Stimulated activated CD8-positive, alpha-beta memory T cell treated with anti-CD3 and anti-CD28 coated beads, Interleukin-2, amount 100 ng/mL, for 1 hour (primary cell): ENCODE results near the gene SERP1.

Experiments
- DNase-seq, 2 donors: peaks; one replicate each; pipeline ENCODE4 v3.0.0-alpha.2; 2020; ENCODE audit warnings: low read depth in 2 of 2

The SERP1 gene

DNA sequence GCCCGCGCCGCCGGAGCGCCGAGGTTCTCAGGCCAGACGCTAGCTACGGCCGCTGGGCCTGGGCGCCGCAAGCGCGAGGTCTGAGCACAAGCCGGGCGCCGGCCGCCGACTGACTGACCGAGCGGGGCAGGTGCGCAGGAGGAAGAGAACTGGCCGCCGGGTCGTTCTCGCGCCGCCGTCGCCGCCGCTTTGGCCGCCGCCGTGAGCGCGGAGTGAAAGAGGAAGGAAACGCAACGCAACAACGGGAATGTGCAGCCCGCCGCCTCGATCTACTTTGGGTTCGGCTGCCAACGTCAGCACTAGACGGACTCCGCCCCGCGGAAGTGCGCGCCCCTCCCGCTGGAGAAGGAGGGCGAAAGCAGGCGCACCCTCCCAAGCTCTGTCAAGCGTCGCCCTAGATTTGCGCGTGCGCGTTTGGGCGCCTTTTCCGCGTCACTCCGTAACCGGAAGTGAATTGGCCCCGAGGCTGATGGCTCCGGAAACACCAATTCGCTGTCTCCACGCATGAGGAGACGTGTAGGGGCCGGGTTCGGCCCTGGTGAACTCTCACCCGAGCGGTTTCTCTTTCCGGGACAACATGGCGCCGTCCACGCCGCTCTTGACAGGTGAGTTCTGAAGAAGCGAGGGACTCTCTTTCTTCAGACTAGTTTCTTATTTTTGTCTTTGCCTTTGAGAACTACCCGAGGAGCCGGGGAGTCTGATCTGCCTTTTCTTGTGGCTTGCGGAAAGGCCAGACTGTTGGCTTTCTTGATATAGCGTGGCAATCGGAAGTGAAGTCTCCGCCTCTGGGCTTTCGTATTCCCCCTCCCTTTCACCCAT lies at the start of gene SERP1, which contains the start of gene EIF2A:
TSS of gene SERP1 (minus strand) at position 271 of the 819 bp plus-strand sequence. CDS start 361 bp downstream, outside the sequence.
TSS of gene EIF2A (plus strand) at position 562 of the 819 bp plus-strand sequence. CDS start at position 578, 16 bp downstream.
- peak; percentile 98 to 99 for DNase-seq

DNA sequence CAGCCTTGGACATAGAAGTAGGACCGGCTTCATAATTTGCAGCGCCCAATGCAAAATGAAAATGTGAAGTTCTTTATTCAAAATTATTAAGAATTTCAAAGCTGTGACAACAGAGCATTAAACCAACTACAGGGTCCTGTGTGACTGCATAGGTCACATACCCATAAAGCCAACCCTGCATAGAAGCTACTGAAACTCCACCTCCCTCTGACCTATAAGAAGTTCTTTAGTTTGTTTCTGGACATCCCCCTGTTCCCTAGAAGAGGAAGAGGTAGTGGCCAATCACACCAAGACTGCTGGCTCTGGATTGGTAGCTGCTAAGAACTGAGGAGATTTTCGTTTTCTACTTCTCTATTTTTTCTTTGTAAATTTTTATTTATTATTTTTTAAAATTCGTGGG lies 47.9 kb upstream of the SERP1 start:
- DNase-seq, result no peak

DNA sequence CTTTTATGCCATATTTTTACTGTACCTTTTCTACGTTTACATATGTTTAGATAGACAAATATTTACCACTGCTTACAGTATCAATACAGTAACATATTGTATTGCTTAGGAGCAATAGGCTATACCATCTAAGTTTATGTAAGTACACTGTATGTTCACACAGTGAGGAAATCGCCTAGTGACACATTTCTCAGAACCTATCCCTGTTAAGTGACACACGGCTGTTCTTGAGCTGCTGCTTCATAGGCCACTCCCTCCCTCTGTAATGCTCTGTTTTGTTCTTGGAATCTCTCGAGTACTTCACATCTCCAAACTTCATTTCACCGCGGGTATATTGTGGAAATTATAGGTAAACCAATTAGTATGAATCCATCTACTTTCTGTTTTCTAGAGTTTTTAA lies 43.5 kb upstream of the SERP1 start:
- DNase-seq, result no peak

DNA sequence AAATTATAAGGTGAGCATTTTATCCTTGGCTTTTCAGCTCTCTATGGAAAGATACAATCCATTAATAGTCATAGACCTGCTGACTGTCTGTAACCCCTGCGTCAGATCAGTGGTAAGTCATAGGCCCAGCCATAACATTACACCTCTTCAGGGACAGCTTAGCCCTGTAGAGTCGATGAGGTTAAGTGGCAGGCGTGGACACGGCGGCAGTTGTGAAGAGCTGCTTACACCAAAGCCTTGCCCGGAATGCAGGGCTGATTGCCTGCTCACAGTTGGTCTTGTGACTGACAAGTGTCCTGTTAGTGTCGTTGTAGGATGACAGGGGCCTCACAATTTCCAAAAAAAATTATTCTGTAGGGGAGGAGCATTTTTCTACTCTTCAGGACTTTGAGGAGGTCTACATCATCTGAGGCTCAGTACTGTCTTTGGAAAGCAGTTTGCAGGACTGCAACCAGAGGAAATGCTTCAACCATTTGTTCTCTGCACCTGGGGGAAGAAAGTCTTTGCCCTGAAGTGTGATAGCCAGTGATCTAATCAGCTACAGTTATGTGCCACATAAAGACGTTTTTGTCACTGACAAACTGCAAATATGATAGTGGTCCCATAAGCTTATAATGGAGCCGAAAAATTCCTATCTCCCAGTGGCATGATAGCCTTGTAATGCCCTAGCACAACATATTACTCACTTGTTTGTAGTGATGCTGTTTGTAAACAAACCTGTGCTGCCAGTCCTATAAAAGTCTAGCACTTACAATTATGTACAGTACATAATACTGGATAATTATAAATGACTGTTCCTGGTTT lies 41.9 kb upstream of the SERP1 start:
- DNase-seq, result no peak

DNA sequence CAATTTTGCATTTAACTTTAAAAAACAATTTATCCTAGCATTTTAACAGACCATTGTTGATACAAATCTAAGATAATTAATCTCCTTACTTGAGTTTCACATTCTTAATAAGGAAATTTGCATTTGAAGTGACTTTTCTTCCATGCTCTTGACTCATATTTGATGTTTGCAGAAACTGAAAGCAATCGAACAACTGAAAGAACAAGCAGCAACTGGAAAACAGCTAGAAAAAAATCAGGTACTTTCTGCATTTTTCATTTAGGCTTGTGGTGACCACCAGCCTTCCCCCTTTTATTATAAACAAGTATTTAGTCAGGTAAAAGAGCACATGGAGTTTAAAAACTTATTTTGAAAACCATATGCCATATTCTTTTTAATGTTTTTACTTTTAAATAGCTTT lies 36.7 kb upstream of the SERP1 start:
- no peak for DNase-seq

DNA sequence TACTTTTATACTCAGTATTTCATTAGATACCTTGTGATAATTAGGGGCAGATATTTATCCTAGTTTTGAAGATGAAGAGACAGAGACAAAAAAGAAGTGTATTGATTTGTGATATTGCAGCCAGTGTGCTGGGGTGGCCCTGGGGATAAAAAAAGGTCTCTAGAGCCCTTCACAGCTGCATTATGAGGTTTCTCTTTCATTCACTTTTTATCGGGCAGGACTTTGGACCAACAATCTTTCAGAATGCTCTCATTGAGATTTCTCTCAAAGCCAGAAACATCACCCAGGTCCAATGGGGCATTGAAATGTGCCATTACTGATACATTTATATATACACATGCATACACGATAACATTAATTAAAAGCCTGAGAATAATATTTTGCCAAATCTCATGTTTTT lies 36.3 kb upstream of the SERP1 start:
- no peak for DNase-seq

DNA sequence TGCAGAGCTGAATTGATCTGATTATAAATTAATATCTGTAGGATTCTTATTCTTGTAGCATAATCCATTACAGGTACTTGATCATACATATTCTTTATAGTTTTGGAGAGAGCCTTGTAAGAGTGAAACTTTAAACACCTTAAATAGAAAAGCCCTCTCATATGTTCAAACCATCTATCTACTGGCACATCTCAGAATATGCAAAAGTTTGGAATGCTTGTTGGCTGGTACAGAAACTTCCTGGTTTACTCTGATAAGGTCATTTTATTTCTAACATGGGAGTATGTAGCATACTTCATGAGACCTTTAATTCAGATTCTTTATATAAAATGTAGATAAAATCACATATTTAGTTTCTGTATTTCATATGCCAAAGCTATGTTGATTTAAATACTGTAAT lies 34.9 kb upstream of the SERP1 start:
- no peak for DNase-seq

DNA sequence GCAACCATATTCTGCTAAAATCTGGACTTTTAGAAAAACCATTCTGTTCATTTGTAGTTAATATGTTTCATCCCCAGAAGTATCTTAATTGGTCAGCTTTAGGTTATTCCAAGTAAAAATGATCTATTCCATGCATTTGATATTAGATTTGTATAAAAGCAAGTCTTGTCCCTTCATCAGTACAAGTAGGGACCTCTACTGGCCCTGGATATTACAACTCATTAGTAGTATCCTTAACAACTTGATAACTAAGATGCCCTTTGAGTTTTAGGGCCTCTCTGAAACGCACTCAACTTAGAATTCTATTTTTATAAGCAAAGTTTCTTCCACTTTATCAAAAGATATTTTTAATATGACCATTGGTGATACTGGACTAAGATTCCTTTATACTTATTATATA lies 31.6 kb upstream of the SERP1 start:
- no peak for DNase-seq

DNA sequence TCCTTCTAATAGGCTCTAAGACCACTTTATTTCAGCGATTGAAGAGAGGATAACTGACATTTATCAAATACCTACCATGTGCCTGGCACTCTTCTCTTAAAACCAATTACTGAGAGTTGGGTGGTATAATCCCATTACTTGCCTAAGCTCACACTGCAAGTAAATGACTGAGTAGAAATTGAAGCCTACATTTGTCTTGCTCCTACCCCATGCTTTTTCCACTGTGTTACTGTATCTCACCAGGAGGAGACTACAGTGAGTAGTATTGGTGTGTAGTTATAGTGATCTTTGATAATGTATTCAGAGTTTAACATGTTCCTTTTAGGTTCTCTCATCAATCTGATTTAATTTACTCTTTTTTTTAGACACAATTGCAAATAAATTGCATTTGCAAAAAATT lies 21.0 kb upstream of the SERP1 start:
- no peak for DNase-seq

DNA sequence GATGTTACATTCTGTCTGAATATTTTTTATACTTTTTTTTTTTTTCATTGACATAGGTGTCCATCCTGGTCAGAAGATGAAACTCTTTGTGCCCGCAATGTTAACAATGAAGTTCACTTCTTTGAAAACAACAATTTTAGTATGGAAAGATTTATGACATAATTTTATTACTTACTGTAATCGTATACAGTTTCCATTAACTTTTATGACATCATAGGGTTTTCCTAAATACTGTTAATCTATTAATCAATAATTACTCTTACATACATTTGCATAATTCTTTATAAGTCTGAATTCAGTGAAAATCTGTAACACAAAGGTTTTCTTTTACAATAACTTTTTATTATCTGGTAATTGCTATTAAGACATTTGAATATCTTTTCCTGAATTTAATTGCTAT lies 17.9 kb upstream of the SERP1 start:
- no peak for DNase-seq

DNA sequence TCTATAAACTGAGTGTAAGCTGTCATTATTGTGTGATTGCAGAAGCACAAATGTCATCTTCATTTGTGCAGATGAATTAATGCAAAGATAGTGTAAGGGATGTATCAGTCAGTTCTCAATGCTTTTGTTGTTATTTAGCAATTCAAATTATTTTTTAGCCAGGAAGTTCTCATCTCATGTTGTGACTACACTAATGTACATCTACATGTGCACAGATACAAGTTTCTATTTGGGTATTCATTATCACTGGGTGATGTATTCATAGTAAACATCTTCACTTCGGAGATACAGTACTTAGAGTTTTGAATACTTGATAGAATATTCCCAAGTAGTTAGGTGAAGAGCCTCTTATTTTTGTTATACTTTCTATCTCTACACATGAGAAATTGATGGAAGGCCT lies 11.4 kb upstream of the SERP1 start:
- DNase-seq, result no peak

DNA sequence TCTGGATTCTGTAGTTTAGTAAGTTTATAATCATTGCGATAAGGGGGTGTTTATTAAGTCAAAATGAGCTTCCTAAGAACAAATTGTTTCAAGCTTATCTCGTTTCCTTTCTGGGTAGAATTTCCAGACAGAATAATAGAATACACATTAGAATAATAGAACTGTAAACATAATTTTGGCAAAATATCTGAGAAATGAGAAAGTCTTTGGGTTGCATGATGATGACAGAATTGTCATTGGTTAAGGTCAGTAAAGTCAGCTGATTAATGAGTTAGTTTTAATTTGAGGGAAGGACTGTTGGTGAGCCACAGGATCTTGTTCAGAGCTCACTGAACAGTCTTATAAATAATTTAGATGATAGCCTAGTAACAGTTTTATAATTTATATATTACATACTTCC lies 10.5 kb upstream of the SERP1 start:
- no peak for DNase-seq

DNA sequence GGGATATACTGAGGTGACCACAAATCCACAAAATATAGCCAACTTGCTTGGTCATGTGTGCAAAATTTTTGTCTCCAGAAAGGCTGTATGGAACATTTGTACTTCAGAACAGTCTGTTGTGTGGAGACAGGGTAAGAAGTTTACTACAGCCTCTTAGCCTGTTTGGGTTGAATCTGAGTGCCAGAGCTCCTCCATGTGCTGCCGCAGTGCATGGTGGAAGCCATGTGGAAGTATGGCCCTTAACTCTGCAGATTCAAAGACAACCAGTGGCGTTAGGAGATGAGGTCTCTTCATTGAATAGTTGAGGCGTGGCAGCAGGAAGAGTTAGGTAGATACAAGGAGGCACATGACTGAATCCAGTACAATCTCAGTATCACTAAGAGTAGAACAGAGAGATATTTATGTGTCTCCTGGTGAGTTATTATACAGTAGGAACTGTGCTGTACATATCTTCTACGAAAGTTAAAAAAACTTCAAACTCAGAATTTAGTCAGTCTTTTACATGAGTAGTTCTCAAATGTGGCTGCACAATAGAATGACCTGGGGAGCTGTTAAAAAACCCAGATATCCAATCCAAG lies 9.7 kb upstream of the SERP1 start:
- no peak for DNase-seq

DNA sequence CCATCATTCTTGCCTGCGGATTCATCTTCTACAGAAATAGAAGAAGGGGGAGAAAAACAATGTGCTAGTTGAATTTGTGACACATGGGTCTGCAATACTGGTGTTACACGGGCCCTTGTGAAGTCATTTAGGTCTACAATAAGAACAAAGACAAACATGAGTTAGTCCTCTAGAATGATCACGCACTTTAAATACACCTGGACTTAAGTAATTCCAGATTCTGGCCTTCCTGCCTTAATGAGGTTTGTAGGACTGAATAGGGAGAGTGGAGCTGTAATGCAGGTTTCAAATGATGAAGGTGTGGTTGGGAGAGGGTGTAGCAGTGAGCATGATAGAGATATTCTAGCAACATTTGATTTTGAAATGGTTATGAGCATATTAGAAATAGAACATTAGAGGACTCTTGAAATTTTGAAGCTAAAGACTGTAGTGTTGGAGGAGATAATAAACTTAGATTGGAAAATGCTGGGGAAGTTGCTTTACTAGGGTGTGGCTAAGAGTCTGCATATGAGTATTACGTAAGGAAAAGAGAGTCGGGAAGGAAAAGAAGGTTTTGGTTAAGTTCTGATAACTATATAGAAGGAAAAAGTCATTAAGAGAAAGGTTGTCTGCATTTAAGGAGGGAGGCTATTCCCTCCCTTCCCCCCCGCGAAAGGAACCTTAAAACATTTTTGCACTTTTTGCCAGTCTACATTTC lies 897 bp upstream of the SERP1 start:
- DNase-seq, result no peak

DNA sequence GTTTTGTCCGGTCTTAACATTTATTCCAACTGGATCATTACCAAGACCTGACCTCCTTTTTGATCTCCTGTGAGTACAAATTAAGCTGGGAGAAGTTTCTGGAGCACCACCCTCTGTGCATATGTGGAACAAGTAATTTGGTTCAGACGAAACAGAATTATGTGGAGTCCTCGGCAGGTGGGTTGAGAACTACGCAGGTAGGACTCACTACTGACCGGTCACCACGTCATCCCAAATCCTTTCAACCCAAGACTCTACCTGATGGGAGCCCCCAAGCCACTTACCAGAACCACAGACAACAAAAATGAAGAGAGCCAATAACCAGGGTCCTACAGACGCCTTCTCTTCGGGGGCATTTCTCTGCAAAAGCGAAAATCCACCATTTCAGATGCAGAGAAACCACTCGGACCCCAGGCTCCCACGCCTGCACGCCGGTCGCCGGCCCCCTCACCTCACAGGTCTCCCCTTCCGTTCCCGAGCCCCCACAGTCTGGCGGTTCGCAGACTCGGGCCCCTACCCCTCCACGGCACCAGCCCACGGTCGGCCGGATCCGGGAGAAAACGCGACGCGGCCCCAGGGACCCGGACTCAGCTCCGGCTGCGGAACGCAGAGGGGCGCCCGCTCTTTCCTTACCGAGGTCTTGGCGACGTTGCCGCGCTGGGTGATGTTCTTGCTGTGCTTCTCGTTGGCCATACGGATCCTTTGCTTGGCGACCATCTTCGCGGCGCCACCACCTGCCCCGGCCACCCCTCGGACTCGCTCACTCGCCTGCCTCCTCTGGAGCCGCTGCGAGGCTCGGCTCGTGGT lies 674 bp downstream of the SERP1 start:
- DNase-seq, result peak in 1 of 2 donors; percentile 17

DNA sequence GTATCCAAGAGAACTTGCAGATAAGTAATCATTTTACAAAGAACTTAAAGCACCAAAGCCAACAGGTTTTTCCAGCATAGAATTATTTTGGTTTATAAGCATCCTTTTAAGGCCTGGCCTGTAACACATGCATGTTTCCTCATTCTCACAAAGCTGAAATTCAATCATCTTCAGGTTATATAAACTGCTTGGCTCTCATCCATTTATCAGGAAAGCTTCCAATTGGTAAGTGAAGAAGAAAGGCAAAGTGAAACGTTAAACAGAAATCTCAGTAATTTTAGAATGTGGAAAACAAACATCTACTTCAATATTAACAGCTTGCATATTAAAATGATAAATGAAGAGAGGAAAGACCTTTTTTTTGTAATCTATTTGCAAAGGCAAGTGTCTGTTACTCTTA lies 1.6 kb downstream of the SERP1 start:
- no peak for DNase-seq

DNA sequence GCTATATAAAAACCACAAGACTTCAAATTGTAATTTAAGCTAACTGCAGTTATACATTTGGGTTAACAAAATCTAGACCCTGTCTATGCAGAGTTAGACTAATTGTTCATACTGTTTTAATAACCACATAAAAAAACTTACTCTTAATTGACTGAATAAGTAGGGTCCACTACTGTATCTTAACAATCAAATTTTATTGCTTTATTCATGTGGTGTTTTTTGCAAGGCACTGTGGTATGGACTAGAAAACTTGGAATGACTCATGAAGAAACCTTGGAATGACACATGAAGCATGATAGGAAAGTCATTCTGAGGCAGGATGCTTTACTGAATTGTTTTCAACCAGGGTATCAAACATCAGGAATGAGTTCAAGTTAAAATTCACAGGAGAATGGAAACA lies 2.3 kb downstream of the SERP1 start:
- no peak for DNase-seq

DNA sequence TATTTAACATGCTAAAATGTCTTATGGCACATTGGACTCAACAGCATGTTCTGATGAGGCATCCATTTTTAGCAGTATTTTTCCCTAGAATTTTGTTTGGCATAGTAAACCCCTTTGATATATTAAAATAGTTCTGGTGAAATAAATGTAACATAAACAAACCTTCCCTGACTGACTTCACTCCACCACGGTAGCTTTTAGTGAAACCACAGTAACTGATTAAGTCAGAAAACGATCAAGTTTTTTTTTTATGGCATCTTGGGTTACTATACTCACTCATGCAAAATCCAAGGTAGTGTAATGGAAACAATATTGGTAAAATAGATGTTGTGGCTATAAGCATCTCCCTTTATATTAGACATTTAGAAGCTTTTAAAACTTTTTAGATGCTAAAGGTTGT lies 2.8 kb downstream of the SERP1 start:
- no peak for DNase-seq

DNA sequence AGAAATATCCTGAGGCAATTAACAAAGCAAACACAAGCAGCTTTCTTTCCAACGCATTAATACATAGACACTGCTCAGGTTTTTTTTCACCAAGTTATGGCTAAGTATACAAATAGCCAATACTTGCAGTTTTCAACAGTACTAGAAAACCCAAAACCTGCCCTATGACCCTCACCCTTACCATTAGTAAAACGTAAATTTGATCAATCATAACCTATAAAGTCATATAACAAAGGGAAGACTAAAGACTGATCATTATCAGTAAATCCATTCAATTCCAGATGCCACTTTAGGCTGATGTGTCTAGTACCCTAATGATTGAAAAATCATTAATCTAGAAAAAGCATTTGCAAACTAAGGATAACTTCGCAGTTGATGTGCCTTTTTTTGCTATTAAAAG lies 3.2 kb downstream of the SERP1 start:
- no peak for DNase-seq

DNA sequence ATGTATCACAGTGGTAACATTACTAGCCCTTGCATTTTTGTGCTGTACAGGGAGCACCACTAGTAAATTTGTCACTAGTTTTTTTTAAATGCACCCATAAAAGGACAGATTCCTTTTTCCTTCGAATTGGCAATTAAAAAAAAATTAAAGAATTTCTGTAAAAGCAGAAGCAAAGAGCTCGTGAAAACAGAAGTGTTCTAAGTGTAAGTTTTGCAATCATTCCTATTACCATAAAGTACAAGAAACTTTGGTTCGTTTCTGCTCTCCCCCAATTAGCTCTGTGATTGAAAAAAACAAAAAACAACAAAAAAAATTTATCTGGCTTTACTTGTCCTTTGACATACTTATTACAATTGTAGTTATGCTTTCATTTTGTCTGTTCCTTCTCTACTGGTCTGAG lies 5.3 kb downstream of the SERP1 start:
- DNase-seq, result no peak

DNA sequence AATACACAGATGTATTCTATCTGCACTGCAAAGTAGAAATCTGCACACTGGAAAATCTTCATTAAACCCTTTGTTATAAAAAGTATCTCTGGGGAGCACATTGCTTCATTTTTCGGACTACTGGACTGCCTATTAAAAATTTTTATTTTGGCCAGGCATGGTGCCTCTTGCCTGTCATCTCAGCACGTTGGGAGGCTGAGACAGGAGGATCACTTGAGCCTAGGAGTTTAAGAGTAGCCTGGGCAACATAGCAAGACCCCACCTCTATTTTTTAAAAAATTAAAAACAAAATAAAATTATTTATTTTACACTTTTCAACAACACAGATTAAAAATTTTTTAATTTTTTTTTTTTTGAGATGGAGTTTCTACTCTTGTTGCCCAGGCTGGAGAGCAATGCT lies 6.0 kb downstream of the SERP1 start:
- DNase-seq, result no peak
